ENCODE measurements around the gene NPIPA5. TPM values are rescaled to one million over a fixed set of nuclear protein-coding genes. Genes with fewer than 3 reads are reported as not detected.
"Not testable (repeated sequence)": the region's sequence is repeated elsewhere in the genome, so short reads cannot be mapped to it uniquely, and the experiment has no call there.

The NPIPA5 gene
- total RNA-seq, 1 donor from 2014 or later = 0.79 TPM

DNA sequence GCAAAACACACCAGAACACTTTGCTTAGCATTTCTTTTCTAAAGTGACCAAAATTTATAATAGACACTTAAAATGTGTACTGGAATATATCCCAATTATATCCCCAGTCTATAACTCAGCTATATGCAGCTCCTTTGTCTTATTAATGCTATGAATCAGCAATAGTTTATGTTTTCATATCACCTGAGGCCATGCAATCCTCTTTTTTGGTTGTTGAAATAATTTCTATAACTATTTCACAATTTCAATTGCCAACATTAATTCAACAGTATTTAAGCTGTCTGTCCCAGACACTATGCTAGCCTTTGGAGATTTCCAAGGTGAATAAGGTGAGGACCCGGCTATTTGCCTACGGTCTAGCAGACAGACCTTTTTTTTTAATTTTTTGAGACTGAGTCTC lies 39.1 kb upstream of the NPIPA5 start:
- DNase-seq (ENCODE audit: low read depth) (no peak), FAIRE-seq (no peak)
- H3K36me3 ChIP-seq (ENCODE audit: control insufficient read depth, insufficient read depth, low read length) = no peaks in the 10 kb centered on the region
- TF ChIP-seq, protein P1, sequence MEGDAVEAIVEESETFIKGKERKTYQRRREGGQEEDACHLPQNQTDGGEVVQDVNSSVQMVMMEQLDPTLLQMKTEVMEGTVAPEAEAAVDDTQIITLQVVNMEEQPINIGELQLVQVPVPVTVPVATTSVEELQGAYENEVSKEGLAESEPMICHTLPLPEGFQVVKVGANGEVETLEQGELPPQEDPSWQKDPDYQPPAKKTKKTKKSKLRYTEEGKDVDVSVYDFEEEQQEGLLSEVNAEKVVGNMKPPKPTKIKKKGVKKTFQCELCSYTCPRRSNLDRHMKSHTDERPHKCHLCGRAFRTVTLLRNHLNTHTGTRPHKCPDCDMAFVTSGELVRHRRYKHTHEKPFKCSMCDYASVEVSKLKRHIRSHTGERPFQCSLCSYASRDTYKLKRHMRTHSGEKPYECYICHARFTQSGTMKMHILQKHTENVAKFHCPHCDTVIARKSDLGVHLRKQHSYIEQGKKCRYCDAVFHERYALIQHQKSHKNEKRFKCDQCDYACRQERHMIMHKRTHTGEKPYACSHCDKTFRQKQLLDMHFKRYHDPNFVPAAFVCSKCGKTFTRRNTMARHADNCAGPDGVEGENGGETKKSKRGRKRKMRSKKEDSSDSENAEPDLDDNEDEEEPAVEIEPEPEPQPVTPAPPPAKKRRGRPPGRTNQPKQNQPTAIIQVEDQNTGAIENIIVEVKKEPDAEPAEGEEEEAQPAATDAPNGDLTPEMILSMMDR (IDR thresholded peaks at IDR 0.05; ENCODE audit: insufficient read depth, low read length, severe bottlenecking) = no peak
- no peaks in the 10 kb centered on the region for H3K27me3 ChIP-seq (ENCODE audit: control insufficient read depth, insufficient read depth, low read length)
- no peak overlapping the region for H3K4me3 ChIP-seq (ENCODE audit: low read depth, low read length)

DNA sequence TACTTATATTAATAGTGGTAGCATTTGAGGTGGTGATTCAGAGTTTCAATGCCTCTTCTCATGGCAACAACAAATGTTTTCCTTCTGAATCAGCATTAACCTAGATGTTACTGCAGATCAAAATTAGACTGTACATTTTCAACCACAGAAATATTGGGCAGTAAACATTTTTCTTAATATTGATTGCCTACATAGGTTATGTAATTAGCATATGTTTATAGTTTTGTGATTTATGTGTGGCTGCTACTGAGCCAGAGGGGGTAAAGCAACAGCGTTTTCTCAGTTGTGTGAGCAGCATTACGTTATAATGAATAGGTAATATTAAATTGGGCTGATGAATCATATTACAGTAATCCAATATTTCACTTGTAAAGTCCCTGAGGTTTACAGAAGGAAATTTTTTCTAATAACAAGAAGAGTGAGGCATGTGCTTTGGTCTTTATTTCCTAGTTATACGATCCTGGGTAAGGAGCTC lies 37.5 kb upstream of the NPIPA5 start:
- Histone ChIP-seq H3K27me3 (ENCODE audit: control insufficient read depth, insufficient read depth, low read length) (no peaks in the 10 kb centered on the region), H3K36me3 (ENCODE audit: control insufficient read depth, insufficient read depth, low read length) (no peaks in the 10 kb centered on the region), H3K4me3 (ENCODE audit: low read depth, low read length) (no peak overlapping the region)
- no peak for FAIRE-seq
- peak; percentile 88 for DNase-seq (ENCODE audit: low read depth)
- TF ChIP-seq, protein P1 (IDR thresholded peaks at IDR 0.05; ENCODE audit: insufficient read depth, low read length, severe bottlenecking) = no peak

DNA sequence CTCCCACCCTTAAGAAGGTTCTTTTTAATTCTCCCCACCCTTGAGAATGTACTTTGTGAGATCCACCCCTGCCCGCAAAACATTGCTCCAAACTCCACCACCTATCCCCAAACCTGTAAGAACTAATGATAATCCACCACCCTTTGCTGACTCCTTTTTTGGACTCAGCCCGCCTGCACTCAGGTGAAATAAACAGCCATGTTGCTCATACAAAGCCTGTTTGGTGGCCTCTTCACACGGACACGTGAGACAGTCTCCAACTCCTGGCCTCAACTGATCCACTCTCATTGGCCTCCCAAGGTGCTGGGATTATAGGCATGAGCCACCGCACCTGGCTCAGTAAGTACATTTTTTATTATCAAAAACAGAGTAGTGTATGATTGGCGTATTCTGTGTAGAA lies 31.4 kb upstream of the NPIPA5 start:
- not testable (repeated sequence) for H3K4me3 ChIP-seq (ENCODE audit: low read depth, low read length); H3K36me3 ChIP-seq (ENCODE audit: control insufficient read depth, insufficient read depth, low read length); FAIRE-seq; H3K27me3 ChIP-seq (ENCODE audit: control insufficient read depth, insufficient read depth, low read length); DNase-seq (ENCODE audit: low read depth)

DNA sequence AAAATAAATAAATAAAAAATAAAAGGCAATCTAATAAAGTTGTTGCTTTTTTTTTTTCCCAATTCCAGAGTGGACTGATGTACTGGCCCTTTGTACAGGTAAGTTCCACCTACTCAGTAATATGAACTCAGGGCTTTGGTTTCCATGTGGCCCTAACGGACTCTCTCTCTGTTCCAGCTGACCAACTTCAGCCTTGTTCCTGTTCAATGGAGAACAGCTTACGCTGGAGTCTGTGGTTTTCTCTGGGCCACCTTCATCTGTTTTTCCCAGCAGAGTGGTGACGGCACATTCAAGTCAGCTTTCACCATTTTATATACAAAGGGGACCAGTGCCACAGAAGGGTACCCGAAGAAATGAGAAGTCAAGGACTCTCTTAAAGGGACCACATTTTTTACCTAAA lies 29.7 kb upstream of the NPIPA5 start:
- not testable (repeated sequence) for FAIRE-seq; H3K27me3 ChIP-seq (ENCODE audit: control insufficient read depth, insufficient read depth, low read length); H3K36me3 ChIP-seq (ENCODE audit: control insufficient read depth, insufficient read depth, low read length); H3K4me3 ChIP-seq (ENCODE audit: low read depth, low read length); DNase-seq (ENCODE audit: low read depth)

DNA sequence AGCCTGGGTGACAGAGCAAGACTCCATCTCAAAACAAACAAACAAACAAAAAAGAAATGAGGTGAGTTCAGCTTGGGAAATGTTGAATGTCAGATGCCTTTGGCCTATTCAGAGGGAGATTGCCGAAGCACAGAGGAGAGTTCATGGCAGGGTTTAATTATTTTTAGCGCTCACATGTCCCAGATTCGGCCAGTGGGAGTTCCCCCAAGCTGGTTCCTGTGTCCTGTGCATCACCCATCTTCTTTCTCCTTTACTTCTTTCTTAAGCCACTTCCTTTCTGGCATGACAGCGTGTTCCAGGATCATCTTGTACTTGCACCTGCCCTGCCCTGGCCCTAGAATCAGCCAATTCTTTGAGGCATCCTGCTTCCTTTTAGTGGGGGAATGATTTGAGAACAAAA lies 26.7 kb upstream of the NPIPA5 start:
- Histone ChIP-seq H3K27me3 (ENCODE audit: control insufficient read depth, insufficient read depth, low read length) (no peaks in the 10 kb centered on the region), H3K4me3 (ENCODE audit: low read depth, low read length) (no peak overlapping the region), H3K36me3 (ENCODE audit: control insufficient read depth, insufficient read depth, low read length) (no peaks in the 10 kb centered on the region)
- DNase-seq (ENCODE audit: low read depth) = no peak
- TF ChIP-seq, protein P1 (IDR thresholded peaks at IDR 0.05; ENCODE audit: insufficient read depth, low read length, severe bottlenecking) = no peak
- no peak for FAIRE-seq

DNA sequence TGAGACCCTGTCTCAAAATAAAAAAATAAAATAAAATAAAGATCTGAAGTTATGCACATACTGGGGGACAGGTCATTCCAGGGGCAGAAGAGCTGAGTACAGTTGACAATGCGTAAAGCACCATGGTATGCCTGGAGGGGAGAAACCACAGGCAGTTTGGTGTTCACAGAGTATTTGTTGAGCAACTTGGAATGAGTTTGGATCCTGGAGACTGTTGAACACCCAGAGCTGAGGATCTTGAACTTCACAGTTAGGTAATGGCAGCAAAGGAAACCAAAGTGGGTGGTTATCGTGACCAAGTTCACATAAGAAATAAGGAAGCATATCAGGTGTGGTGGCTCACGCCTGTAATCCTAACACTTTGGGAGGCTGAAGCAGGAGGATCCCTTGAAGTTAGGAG lies 26.0 kb upstream of the NPIPA5 start:
- not testable (repeated sequence) for H3K36me3 ChIP-seq (ENCODE audit: control insufficient read depth, insufficient read depth, low read length); H3K27me3 ChIP-seq (ENCODE audit: control insufficient read depth, insufficient read depth, low read length); DNase-seq (ENCODE audit: low read depth); FAIRE-seq; H3K4me3 ChIP-seq (ENCODE audit: low read depth, low read length)

DNA sequence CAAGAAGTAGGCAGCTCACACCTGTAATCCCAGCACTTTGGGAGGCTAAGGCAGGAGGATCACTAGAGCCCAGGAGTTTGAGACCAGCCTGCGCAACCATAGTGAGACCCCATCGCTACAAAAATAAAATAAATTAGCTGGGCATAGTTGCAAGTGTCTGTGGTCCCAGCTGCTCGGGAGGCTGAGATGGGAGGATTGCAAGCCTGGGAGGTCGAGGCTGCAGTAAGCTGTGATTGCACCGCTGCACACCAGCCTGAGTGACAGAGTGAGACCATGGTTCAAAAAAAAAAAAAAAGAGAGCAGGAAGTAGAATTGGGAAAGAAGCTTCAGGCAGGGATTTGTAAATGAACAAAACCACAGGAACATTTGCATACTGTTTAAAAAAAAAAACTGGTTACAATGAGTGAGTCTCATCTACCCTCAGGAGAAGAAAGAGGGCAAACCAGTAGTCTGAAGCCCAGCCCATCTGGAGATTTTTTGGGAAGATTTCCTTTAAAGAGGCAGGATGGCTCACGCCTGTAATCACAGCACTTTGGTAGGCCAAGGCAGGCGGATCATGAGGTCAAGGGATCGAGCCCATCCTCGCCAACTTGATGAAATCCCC lies 25.4 kb upstream of the NPIPA5 start:
- FAIRE-seq (no peak), DNase-seq (ENCODE audit: low read depth) (peak; percentile 74)
- TF ChIP-seq, protein P1 (IDR thresholded peaks at IDR 0.05; ENCODE audit: insufficient read depth, low read length, severe bottlenecking) = no peak
- H3K4me3 ChIP-seq (ENCODE audit: low read depth, low read length) = no peak overlapping the region
- H3K36me3 ChIP-seq (ENCODE audit: control insufficient read depth, insufficient read depth, low read length) = no peaks in the 10 kb centered on the region
- no peaks in the 10 kb centered on the region for H3K27me3 ChIP-seq (ENCODE audit: control insufficient read depth, insufficient read depth, low read length)
